Thyroid gland (tissue), 4 donors: Measurements from ENCODE around the gene OSBP2. TPM values are rescaled to one million over a fixed set of nuclear protein-coding genes. Genes with fewer than 3 reads are reported as not detected.

Experiments used
- DNase-seq, 2 donors: peaks; one replicate each; pipeline ENCODE4 v3.0.0-alpha.2; 2019
- H3K27ac ChIP-seq, 3 donors: fragments of 200-600 bp; sonication (generic); 1 replicate in 2 of 3; 2 replicates in 1 of 3; pipeline ENCODE4 v1.5.1; 2016 to 2019; ENCODE audit warnings: mild to moderate bottlenecking in 1 of 3, moderate library complexity in 1 of 3
- H3K27me3 ChIP-seq: fragments of 200-600 bp; sonication (generic); one replicate; pipeline ENCODE4 v1.5.1; 2019
- H3K36me3 ChIP-seq, 2 donors: fragments of 200-600 bp; sonication (generic); one replicate each; pipeline ENCODE4 v1.5.1; 2016 to 2019
- H3K4me1 ChIP-seq, 2 donors: fragments of 200-600 bp; sonication (generic); one replicate each; pipeline ENCODE4 v1.5.1; 2017 to 2019
- H3K4me3 ChIP-seq, 3 donors: fragments of 200-600 bp; sonication (generic); replicated peaks in 1 of 3; 1 replicate in 2 of 3; 2 replicates in 1 of 3; pipeline ENCODE4 v1.5.1; 2016; ENCODE audit warnings: mild to moderate bottlenecking in 1 of 3
- H3K9me3 ChIP-seq: fragments of 200-600 bp; sonication (generic); one replicate; pipeline ENCODE4 v1.5.1; 2017
- POLR2A ChIP-seq, 2 donors: fragments of 450-650 bp; IDR thresholded peaks; one replicate each; pipeline ENCODE4 v1.6.1; 2017; ENCODE audit warnings: antibody characterized with exemption in 2 of 2, mild to moderate bottlenecking in 2 of 2, moderate library complexity in 1 of 2
- WGBS, 2 donors: methylation state at CpG; one replicate each; pipeline ENCODE4 v1.1.5; 2017; 5-methylcytosine and 5-hydroxymethylcytosine counted together
- intact Hi-C: fragments of 100-400 bp; cut with DNase I; formaldehyde crosslinking; loops from one replicate; pipeline ENCODE4 v1.15.1; 2023
- total RNA-seq, 4 donors: library from RNA; depleted of rRNA; stranded (reverse); fragments of >200 nt; gene quantifications; one replicate each; pipeline ENCODE4 v1.2.3, GENCODE V29; 2016
- TF ChIP-seq, protein P1 (sequence below), 6 experiments: fragments of 200-600 bp in 3 of 6; fragments of 450-650 bp in 3 of 6; sonication (generic) in 3 of 6; IDR thresholded peaks; one replicate each; pipeline ENCODE4 v1.5.1; 2016 to 2019; ENCODE audit warnings: antibody characterized with exemption in 6 of 6, mild to moderate bottlenecking in 2 of 6, inconsistent platforms in 1 of 6, moderate library complexity in 1 of 6

The OSBP2 gene
- total RNA-seq, 4 donors from 2014 or later: 7.8 to 13.4 (median 11.5) TPM

DNA sequence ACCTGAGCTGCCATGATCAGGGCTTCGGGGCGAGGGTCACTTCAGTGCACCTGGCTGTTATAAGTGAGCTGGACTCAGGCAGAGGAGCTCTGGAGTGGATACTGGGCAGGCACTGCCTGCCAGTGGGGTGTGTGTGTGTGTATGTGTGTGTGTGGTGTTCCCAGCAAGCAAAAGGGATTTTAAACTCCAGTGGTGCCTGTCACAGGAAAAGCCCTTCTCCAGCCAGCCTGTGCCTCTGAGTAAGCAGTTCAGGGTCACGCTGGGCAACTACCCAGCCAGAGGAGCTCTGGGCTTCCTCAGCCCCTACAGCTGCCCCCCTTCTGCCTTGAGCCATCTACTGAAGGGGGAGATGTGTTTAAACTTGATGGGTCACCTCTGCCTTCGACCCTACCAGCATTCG is 109.0 kb downstream of the OSBP2 start:
- Histone ChIP-seq H3K36me3 (no peaks in the 10 kb centered on the region), H3K4me3 (no peak overlapping the region), H3K4me1 (peaks cover 8 to 11% of the 10 kb centered on the region in 2 donors), H3K9me3 (no peaks in the 10 kb centered on the region), H3K27me3 (no peaks in the 10 kb centered on the region), H3K27ac (no peak overlapping the region)
- intact Hi-C loops: no loop called here
- no peak for DNase-seq
- TF ChIP-seq, protein P1, sequence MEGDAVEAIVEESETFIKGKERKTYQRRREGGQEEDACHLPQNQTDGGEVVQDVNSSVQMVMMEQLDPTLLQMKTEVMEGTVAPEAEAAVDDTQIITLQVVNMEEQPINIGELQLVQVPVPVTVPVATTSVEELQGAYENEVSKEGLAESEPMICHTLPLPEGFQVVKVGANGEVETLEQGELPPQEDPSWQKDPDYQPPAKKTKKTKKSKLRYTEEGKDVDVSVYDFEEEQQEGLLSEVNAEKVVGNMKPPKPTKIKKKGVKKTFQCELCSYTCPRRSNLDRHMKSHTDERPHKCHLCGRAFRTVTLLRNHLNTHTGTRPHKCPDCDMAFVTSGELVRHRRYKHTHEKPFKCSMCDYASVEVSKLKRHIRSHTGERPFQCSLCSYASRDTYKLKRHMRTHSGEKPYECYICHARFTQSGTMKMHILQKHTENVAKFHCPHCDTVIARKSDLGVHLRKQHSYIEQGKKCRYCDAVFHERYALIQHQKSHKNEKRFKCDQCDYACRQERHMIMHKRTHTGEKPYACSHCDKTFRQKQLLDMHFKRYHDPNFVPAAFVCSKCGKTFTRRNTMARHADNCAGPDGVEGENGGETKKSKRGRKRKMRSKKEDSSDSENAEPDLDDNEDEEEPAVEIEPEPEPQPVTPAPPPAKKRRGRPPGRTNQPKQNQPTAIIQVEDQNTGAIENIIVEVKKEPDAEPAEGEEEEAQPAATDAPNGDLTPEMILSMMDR (IDR thresholded peaks at IDR 0.05): no peak
- TF ChIP-seq POLR2A (IDR thresholded peaks at IDR 0.05): no peak
- WGBS, 2 donors: 77 to 93% methylated on average over 4 to 5 of the region's 5 CpGs

DNA sequence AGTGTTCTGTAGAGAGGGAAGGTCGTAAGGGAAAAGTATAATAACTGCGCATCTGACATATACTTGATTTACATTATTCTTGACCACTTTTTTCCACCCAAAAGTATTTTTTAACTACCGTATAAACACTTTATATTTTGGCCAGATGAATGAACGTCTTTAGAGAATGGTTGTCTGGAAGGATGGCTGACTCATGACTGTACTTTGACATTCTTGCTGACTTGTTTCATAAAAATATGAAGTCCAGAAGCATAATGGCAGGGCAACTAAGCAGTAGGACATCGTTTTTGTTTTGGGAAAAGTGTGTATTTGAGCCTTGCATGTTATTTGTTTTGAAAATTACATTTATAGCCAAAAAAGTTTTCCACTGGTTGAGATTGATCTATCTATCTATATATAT is 110.0 kb downstream of the OSBP2 start:
- no peak for DNase-seq
- Histone ChIP-seq H3K27ac (no peak overlapping the region), H3K4me3 (no peak overlapping the region), H3K4me1 (peaks cover 8 to 11% of the 10 kb centered on the region in 2 donors), H3K27me3 (no peaks in the 10 kb centered on the region), H3K9me3 (no peaks in the 10 kb centered on the region), H3K36me3 (no peaks in the 10 kb centered on the region)
- intact Hi-C loops: no loop called here
- 79 to 90% methylated on average over 5 of the region's 5 CpGs for WGBS, 2 donors
- TF ChIP-seq, protein P1 (IDR thresholded peaks at IDR 0.05): no peak
- TF ChIP-seq POLR2A (IDR thresholded peaks at IDR 0.05): no peak

DNA sequence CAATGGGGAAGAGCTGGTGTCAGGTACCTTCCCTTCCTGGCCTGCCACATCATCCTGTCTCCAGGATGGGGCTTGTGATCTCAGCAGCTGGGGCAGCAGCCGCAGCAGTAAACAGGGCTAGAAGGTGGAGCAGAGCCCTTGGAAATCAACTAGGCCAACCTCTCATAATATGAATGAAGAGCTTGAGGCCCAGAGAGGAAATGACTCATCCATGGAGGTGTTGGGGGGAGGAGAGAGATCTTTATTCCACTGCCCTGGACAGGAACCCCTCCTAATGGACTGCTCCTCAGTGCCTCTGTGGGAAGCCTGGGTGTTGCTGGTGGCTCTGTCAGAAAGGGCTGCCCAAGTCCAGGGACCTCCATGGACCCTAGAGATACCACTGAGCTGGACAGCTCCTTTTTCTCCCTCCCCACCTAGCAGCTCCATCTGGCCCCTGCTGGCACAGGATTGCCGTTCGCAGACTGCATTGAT is 111.8 kb downstream of the OSBP2 start:
- no peak overlapping the region for H3K27ac ChIP-seq
- intact Hi-C loops: no loop called here
- 70% methylated on average over 2 to 3 of the region's 3 CpGs for WGBS, 2 donors
- H3K9me3 ChIP-seq: no peaks in the 10 kb centered on the region
- DNase-seq: no peak
- no peaks in the 10 kb centered on the region for H3K36me3 ChIP-seq
- no peak overlapping the region for H3K4me3 ChIP-seq
- peaks cover 8 to 11% of the 10 kb centered on the region in 2 donors for H3K4me1 ChIP-seq
- TF ChIP-seq, protein P1 (IDR thresholded peaks at IDR 0.05): no peak
- TF ChIP-seq POLR2A (IDR thresholded peaks at IDR 0.05): no peak
- H3K27me3 ChIP-seq: no peaks in the 10 kb centered on the region

DNA sequence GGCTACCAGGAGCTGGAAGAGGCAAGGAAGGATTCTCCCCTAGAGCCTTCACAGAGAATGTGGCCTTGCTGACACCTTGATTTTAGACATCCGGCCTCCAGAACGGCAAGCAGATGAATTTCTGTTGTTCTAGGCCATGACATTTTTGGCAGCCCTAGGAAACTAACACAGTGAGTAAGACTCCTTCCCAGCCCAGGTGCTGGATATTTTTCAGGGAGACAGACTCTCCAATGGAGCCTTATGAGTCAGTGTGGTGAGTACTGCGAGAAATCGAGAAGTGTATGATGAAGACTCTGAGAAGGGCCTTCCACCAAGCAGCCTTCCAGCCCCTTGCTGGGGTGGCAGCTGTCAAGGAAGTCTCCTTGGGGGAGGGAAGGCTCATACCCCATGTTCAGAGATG is 114.4 kb downstream of the OSBP2 start:
- intact Hi-C loops: no loop called here
- 84 to 92% methylated on average over 4 of the region's 4 CpGs for WGBS, 2 donors
- H3K27me3 ChIP-seq: no peaks in the 10 kb centered on the region
- H3K27ac ChIP-seq: no peak overlapping the region
- TF ChIP-seq, protein P1 (IDR thresholded peaks at IDR 0.05): no peak
- no peak for TF ChIP-seq POLR2A (IDR thresholded peaks at IDR 0.05)
- DNase-seq: no peak
- no peaks in the 10 kb centered on the region for H3K9me3 ChIP-seq
- no peaks in the 10 kb centered on the region for H3K36me3 ChIP-seq
- H3K4me1 ChIP-seq: no peaks in the 10 kb centered on the region
- no peak overlapping the region for H3K4me3 ChIP-seq

DNA sequence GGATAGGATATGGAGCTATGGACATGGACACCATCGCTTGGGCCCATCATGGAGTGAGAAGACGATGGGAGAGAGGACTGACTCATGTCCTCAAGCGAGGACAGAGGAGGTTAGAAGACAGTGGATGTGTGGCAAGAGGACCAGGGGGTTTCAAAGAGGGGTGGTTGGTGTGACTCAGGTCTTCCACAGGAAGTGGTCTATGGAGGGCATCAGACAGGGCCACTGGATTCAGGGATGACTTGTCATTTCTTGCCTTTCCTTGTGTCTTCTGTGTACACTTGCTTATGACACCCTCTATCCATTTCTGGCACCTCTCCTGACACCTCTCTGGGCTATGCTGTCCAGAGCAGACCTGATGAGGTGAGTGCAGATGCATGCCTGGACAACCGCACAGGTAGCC is 115.4 kb downstream of the OSBP2 start:
- Histone ChIP-seq H3K27ac (no peak overlapping the region), H3K9me3 (no peaks in the 10 kb centered on the region), H3K36me3 (no peaks in the 10 kb centered on the region), H3K4me1 (no peaks in the 10 kb centered on the region), H3K27me3 (no peaks in the 10 kb centered on the region), H3K4me3 (no peak overlapping the region)
- WGBS, 2 donors: 89 to 94% methylated on average over 4 of the region's 4 CpGs
- TF ChIP-seq, protein P1 (IDR thresholded peaks at IDR 0.05): no peak
- TF ChIP-seq POLR2A (IDR thresholded peaks at IDR 0.05): no peak
- intact Hi-C loops: no loop called here
- DNase-seq: no peak
